ENCODE data around the gene RCL1. TPM values are rescaled to one million over a fixed set of nuclear protein-coding genes. Genes with fewer than 3 reads are reported as not detected.
"Not testable (repeated sequence)": the region's sequence is repeated elsewhere in the genome, so short reads cannot be mapped to it uniquely, and the experiment has no call there.

RCL1 gene
- total RNA-seq, 3 donors from 2014 or later = 41.3 to 111 (median 46.7) TPM

- Histone ChIP-seq H3K4me3 (no peak overlapping the region), H3K27me3 (no peaks in the 10 kb centered on the region), H3K36me3 (no peaks in the 10 kb centered on the region), H3K9me3 (no peaks in the 10 kb centered on the region), H3K4me1 (no peaks in the 10 kb centered on the region), H3K27ac (no peak overlapping the region)
- DNase-seq (ENCODE audit: low spot score in 2 of 2) = no peak
- intact Hi-C loops (cut with DNase I; ENCODE audit: low total_unique reads) = no loop called here
- TF ChIP-seq POLR2A (IDR thresholded peaks at IDR 0.05) = no peak
- peak in 2 of 3 donors; percentile 38 to 47 for TF ChIP-seq CTCF (IDR thresholded peaks at IDR 0.05)
Measured at GRCh38 chr9:4750023-4750673, 42.6 kb upstream of the RCL1 start.

GRCh38 chr9:4754530-4754929 lies 38.2 kb upstream of the RCL1 start:
- intact Hi-C loops (cut with DNase I; ENCODE audit: low total_unique reads); H3K27me3 ChIP-seq; H3K4me1 ChIP-seq; H3K27ac ChIP-seq; H3K4me3 ChIP-seq; DNase-seq (ENCODE audit: low spot score in 2 of 2); H3K36me3 ChIP-seq; H3K9me3 ChIP-seq: not testable (repeated sequence)

- Histone ChIP-seq H3K4me1 (no peaks in the 10 kb centered on the region), H3K36me3 (no peaks in the 10 kb centered on the region), H3K27me3 (no peaks in the 10 kb centered on the region), H3K9me3 (no peaks in the 10 kb centered on the region), H3K27ac (no peak overlapping the region), H3K4me3 (no peak overlapping the region)
- DNase-seq (ENCODE audit: low spot score in 2 of 2) = no peak
- TF ChIP-seq POLR2A (IDR thresholded peaks at IDR 0.05) = no peak
- intact Hi-C loops (cut with DNase I; ENCODE audit: low total_unique reads) = no loop called here
Measured at GRCh38 chr9:4755026-4755609, 37.6 kb upstream of the RCL1 start.

GRCh38 chr9:4756420-4756819 lies 36.3 kb upstream of the RCL1 start:
- intact Hi-C loops (cut with DNase I; ENCODE audit: low total_unique reads) = no loop called here
- Histone ChIP-seq H3K27ac (no peak overlapping the region), H3K9me3 (no peaks in the 10 kb centered on the region), H3K36me3 (no peaks in the 10 kb centered on the region), H3K4me3 (no peak overlapping the region), H3K4me1 (no peaks in the 10 kb centered on the region), H3K27me3 (no peaks in the 10 kb centered on the region)
- TF ChIP-seq CTCF (IDR thresholded peaks at IDR 0.05) = no peak
- TF ChIP-seq POLR2AphosphoS5 (IDR thresholded peaks at IDR 0.05) = no peak
- no peak for TF ChIP-seq POLR2A (IDR thresholded peaks at IDR 0.05)
- no peak for DNase-seq (ENCODE audit: low spot score in 2 of 2)

- TF ChIP-seq POLR2A (IDR thresholded peaks at IDR 0.05) (no peak), POLR2AphosphoS5 (IDR thresholded peaks at IDR 0.05) (no peak), CTCF (IDR thresholded peaks at IDR 0.05) (no peak)
Measured at GRCh38 chr9:4760122-4760521, 32.6 kb upstream of the RCL1 start.

GRCh38 chr9:4762108-4762885 lies 30.4 kb upstream of the RCL1 start:
- peaks cover 0 to 2% of the 10 kb centered on the region in 2 donors for H3K4me1 ChIP-seq
- H3K9me3 ChIP-seq = no peaks in the 10 kb centered on the region
- peak overlapping the region in 2 of 3 donors; percentile 7 to 45 for H3K4me3 ChIP-seq
- peak in 1 of 3 donors; percentile 15 for TF ChIP-seq POLR2AphosphoS5 (IDR thresholded peaks at IDR 0.05)
- peak; percentile 79 to 83 (median 81) for TF ChIP-seq CTCF (IDR thresholded peaks at IDR 0.05)
- TF ChIP-seq POLR2A (IDR thresholded peaks at IDR 0.05) = no peak
- DNase-seq (ENCODE audit: low spot score in 2 of 2) = peak; percentile 42 to 76
- intact Hi-C loops (cut with DNase I; ENCODE audit: low total_unique reads) = loop anchor here (10.0 kb wide), 1 partner anchor 223 kb away; the partner anchor contains the start of gene JAK2
- no peaks in the 10 kb centered on the region for H3K36me3 ChIP-seq
- no peaks in the 10 kb centered on the region for H3K27me3 ChIP-seq
- H3K27ac ChIP-seq = peak overlapping the region in 1 of 2 donors; percentile 66

More at GRCh38 chr9:4760122-4760521, 32.6 kb upstream of the RCL1 start:
- DNase-seq (ENCODE audit: low spot score in 2 of 2) = no peak
- Histone ChIP-seq H3K4me1 (peaks cover 0 to 2% of the 10 kb centered on the region in 2 donors), H3K4me3 (no peak overlapping the region), H3K27me3 (no peaks in the 10 kb centered on the region), H3K27ac (no peak overlapping the region), H3K36me3 (no peaks in the 10 kb centered on the region), H3K9me3 (no peaks in the 10 kb centered on the region)
- intact Hi-C loops (cut with DNase I; ENCODE audit: low total_unique reads) = loop anchor here (10.0 kb wide), 1 partner anchor 225 kb away; the partner anchor contains the start of gene JAK2
